ENCODE data around the gene ST6GALNAC5. TPM values are rescaled to one million over a fixed set of nuclear protein-coding genes. Genes with fewer than 3 reads are reported as not detected.

ST6GALNAC5 gene
- total RNA-seq, 2 donors from 2014 or later, result 9.1 to 9.4 TPM

- H3K36me3 Mint-ChIP-seq (ENCODE audit: low read depth), result no peaks in the 10 kb centered on the region
- no peak for DNase-seq
- H3K9me3 Mint-ChIP-seq, result no peaks in the 10 kb centered on the region
- H3K27me3 Mint-ChIP-seq (ENCODE audit: insufficient read depth), result no peaks in the 10 kb centered on the region
- no peaks in the 10 kb centered on the region for H3K36me3 ChIP-seq (ENCODE audit: control insufficient read depth, insufficient read depth, low read length)
- H3K27me3 ChIP-seq (ENCODE audit: control insufficient read depth, insufficient read depth, low read length, poor library complexity, severe bottlenecking), result no peaks in the 10 kb centered on the region
- no peak overlapping the region for H3K4me3 Mint-ChIP-seq
- no peak for TF ChIP-seq CTCF (conservative IDR thresholded peaks at IDR 0.05)
- H3K9ac ChIP-seq (ENCODE audit: extremely low read depth, low read length, poor library complexity, severe bottlenecking), result no peak overlapping the region
- peaks cover 4% of the 10 kb centered on the region for H3K4me1 Mint-ChIP-seq
- H3K4me1 ChIP-seq (ENCODE audit: control insufficient read depth, insufficient read depth, low read length), result no peaks in the 10 kb centered on the region
- H3K27ac ChIP-seq (ENCODE audit: low read depth, low read length), result no peak overlapping the region
- WGBS, 2 experiments (ENCODE audit: insufficient coverage in 1 of 2, insufficient read length in 1 of 2), result 85 to 93% methylated on average over 3 of the region's 3 CpGs
- no peak overlapping the region for H3K27ac Mint-ChIP-seq
- H3K9me3 ChIP-seq (ENCODE audit: control insufficient read depth, low read length), result no peaks in the 10 kb centered on the region
- H3K4me3 ChIP-seq (ENCODE audit: low read length), result no peak overlapping the region
Observed at GRCh38 chr1:77061162-77061561, 193.9 kb downstream of the ST6GALNAC5 start.

GRCh38 chr1:77063118-77063517 lies 195.8 kb downstream of the ST6GALNAC5 start:
- Mint-ChIP-seq H3K27me3 (ENCODE audit: insufficient read depth) (no peaks in the 10 kb centered on the region), H3K4me1 (peaks cover 4% of the 10 kb centered on the region), H3K9me3 (no peaks in the 10 kb centered on the region), H3K4me3 (no peak overlapping the region), H3K36me3 (ENCODE audit: low read depth) (no peaks in the 10 kb centered on the region), H3K27ac (no peak overlapping the region)
- Histone ChIP-seq H3K9me3 (ENCODE audit: control insufficient read depth, low read length) (no peaks in the 10 kb centered on the region), H3K9ac (ENCODE audit: extremely low read depth, low read length, poor library complexity, severe bottlenecking) (no peak overlapping the region), H3K27ac (ENCODE audit: low read depth, low read length) (no peak overlapping the region), H3K4me3 (ENCODE audit: low read length) (no peak overlapping the region), H3K36me3 (ENCODE audit: control insufficient read depth, insufficient read depth, low read length) (no peaks in the 10 kb centered on the region), H3K27me3 (ENCODE audit: control insufficient read depth, insufficient read depth, low read length, poor library complexity, severe bottlenecking) (no peaks in the 10 kb centered on the region), H3K4me1 (ENCODE audit: control insufficient read depth, insufficient read depth, low read length) (no peaks in the 10 kb centered on the region)
- 86 to 87% methylated on average over 3 to 4 of the region's 4 CpGs for WGBS, 2 experiments (ENCODE audit: insufficient coverage in 1 of 2, insufficient read length in 1 of 2)
- TF ChIP-seq CTCF (conservative IDR thresholded peaks at IDR 0.05), result no peak
- DNase-seq, result peak; percentile 55

- H3K4me3 ChIP-seq (ENCODE audit: low read length), result no peak overlapping the region
- H3K36me3 ChIP-seq (ENCODE audit: control insufficient read depth, insufficient read depth, low read length), result no peaks in the 10 kb centered on the region
- WGBS, 2 experiments (ENCODE audit: insufficient coverage in 1 of 2, insufficient read length in 1 of 2), result 85 to 100% methylated on average over 1 to 2 of the region's 2 CpGs
- no peak overlapping the region for H3K9ac ChIP-seq (ENCODE audit: extremely low read depth, low read length, poor library complexity, severe bottlenecking)
- Mint-ChIP-seq H3K4me1 (peaks cover 4% of the 10 kb centered on the region), H3K27me3 (ENCODE audit: insufficient read depth) (no peaks in the 10 kb centered on the region), H3K36me3 (ENCODE audit: low read depth) (no peaks in the 10 kb centered on the region), H3K9me3 (no peaks in the 10 kb centered on the region), H3K4me3 (no peak overlapping the region), H3K27ac (no peak overlapping the region)
- no peak for TF ChIP-seq CTCF (conservative IDR thresholded peaks at IDR 0.05)
- no peaks in the 10 kb centered on the region for H3K9me3 ChIP-seq (ENCODE audit: control insufficient read depth, low read length)
- H3K27ac ChIP-seq (ENCODE audit: low read depth, low read length), result no peak overlapping the region
- no peaks in the 10 kb centered on the region for H3K27me3 ChIP-seq (ENCODE audit: control insufficient read depth, insufficient read depth, low read length, poor library complexity, severe bottlenecking)
- H3K4me1 ChIP-seq (ENCODE audit: control insufficient read depth, insufficient read depth, low read length), result no peaks in the 10 kb centered on the region
- DNase-seq, result no peak
Observed at GRCh38 chr1:77064246-77064645, 197.0 kb downstream of the ST6GALNAC5 start.
